SK-N-SH (cell line): Measurements from ENCODE around the gene PRKD3. TPM values are rescaled to one million over a fixed set of nuclear protein-coding genes. Genes with fewer than 3 reads are reported as not detected.

Experiments used
- CTCF ChIA-PET: fragments of 300-600, 350-600 bp; formaldehyde crosslinking; extraction: SDS; loops from one replicate; lab custom pipeline; 2021; lab: Yijun Ruan, JAX
- POLR2A ChIA-PET: fragments of 350-600 bp; sonication (Branson Sonifier 250); formaldehyde crosslinking; extraction: SDS; loops from one replicate; lab custom pipeline; 2020; ENCODE audit warnings: antibody characterized with exemption, inconsistent platforms; lab: Yijun Ruan, JAX
- DNase-seq: peaks from one replicate; pipeline ENCODE4 v3.0.0; 2012
- H2AFZ ChIP-seq: fragments of 200-600 bp; sonication (generic); 2 replicates; pipeline ENCODE4 v1.8.1; 2016; ENCODE audit warnings: antibody characterized with exemption, mild to moderate bottlenecking, low read depth
- H3F3A ChIP-seq: fragments of 200-600 bp; sonication (generic); replicated peaks from 2 replicates; pipeline ENCODE3; 2016; ENCODE audit warnings: antibody characterized with exemption, mild to moderate bottlenecking; ENCODE audit not compliant: insufficient read depth
- H3K27ac ChIP-seq, 2 experiments: fragments of 200-500 bp in 1 of 2; fragments of 200-600 bp in 1 of 2; sonication (Bioruptor generic) in 1 of 2; sonication (generic), shearing (Covaris generic) in 1 of 2; 2 replicates each; pipeline versions ENCODE4 v1.5.1 to v1.6.1; 2014 to 2016; ENCODE audit warnings: low read depth in 2 of 2, inconsistent platforms in 1 of 2, low read length in 1 of 2, mild to moderate bottlenecking in 1 of 2, mixed read lengths in 1 of 2
- H3K27me3 ChIP-seq: fragments of 200-600 bp; sonication (generic), shearing (Covaris generic); 2 replicates; pipeline ENCODE4 v1.6.1; 2016; ENCODE audit warnings: mixed run types; ENCODE audit not compliant: insufficient read depth
- H3K36me3 ChIP-seq, 2 experiments: fragments of 200-500 bp in 1 of 2; fragments of 200-600 bp in 1 of 2; sonication (Bioruptor generic) in 1 of 2; sonication (generic) in 1 of 2; replicated peaks in 1 of 2; 2 replicates each; pipeline versions ENCODE3 to v1.5.1; 2014 to 2016; ENCODE audit warnings: low read length in 1 of 2, mild to moderate bottlenecking in 1 of 2; ENCODE audit not compliant: insufficient read depth in 2 of 2, control insufficient read depth in 1 of 2
- H3K4me1 ChIP-seq, 2 experiments: fragments of 200-500 bp in 1 of 2; fragments of 200-600 bp in 1 of 2; sonication (Bioruptor generic) in 1 of 2; sonication (generic), shearing (Covaris generic) in 1 of 2; 2 replicates each; pipeline versions ENCODE4 v1.5.1 to v1.6.1; 2014 to 2016; ENCODE audit warnings: low read depth in 1 of 2, low read length in 1 of 2, mixed run types in 1 of 2; ENCODE audit not compliant: insufficient read depth in 2 of 2, control insufficient read depth in 1 of 2
- H3K4me2 ChIP-seq: fragments of 200-600 bp; sonication (generic), shearing (Covaris generic); 2 replicates; pipeline ENCODE4 v1.6.1; 2017; ENCODE audit warnings: mixed run types
- H3K4me3 ChIP-seq, 2 experiments: fragments of 200-500 bp in 1 of 2; fragments of 200-600 bp in 1 of 2; sonication (Bioruptor generic) in 1 of 2; sonication (generic), shearing (Covaris generic) in 1 of 2; 2 replicates each; pipeline versions ENCODE4 v1.5.1 to v1.8.1; 2014 to 2016; ENCODE audit warnings: low read depth in 2 of 2, inconsistent platforms in 1 of 2, low read length in 1 of 2, mild to moderate bottlenecking in 1 of 2, mixed read lengths in 1 of 2, moderate library complexity in 1 of 2
- H3K79me2 ChIP-seq: fragments of 200-600 bp; sonication (generic); 2 replicates; pipeline ENCODE4 v1.8.1; 2017; ENCODE audit warnings: mild to moderate bottlenecking; ENCODE audit not compliant: insufficient read depth
- H3K9ac ChIP-seq: fragments of 200-600 bp; sonication (generic); 2 replicates; pipeline ENCODE4 v1.6.1; 2017; ENCODE audit warnings: mixed run types
- H3K9me2 ChIP-seq: fragments of 200-600 bp; sonication (generic); 2 replicates; pipeline ENCODE4 v1.6.1; 2017; ENCODE audit warnings: mixed run types
- H3K9me3 ChIP-seq: fragments of 200-600 bp; sonication (generic); 2 replicates; pipeline ENCODE4 v1.6.1; 2017; ENCODE audit warnings: mixed run types, mild to moderate bottlenecking, moderate library complexity
- H4K20me1 ChIP-seq: fragments of 200-600 bp; sonication (generic); 2 replicates; pipeline ENCODE4 v1.6.1; 2017; ENCODE audit warnings: mild to moderate bottlenecking, mixed run types; ENCODE audit not compliant: insufficient read depth
- EP300 ChIP-seq, 2 experiments: IDR thresholded peaks; 2 replicates each; pipeline versions ENCODE4 v1.4.0 to v1.6.1; 2012; ENCODE audit warnings: borderline replicate concordance in 1 of 2, low read depth in 1 of 2, low read length in 1 of 2
- EZH2phosphoT487 ChIP-seq: fragments of 200-600 bp; sonication (generic); IDR thresholded peaks from 2 replicates; pipeline ENCODE4 v1.6.1; 2017; ENCODE audit warnings: low read depth, mixed run types, mild to moderate bottlenecking, antibody characterized with exemption, moderate library complexity, borderline replicate concordance
- FOSL2 ChIP-seq: IDR thresholded peaks from 2 replicates; pipeline ENCODE4 v1.4.0; 2012; ENCODE audit warnings: low read depth, mild to moderate bottlenecking, moderate library complexity, borderline replicate concordance
- FOXJ3 ChIP-seq: sonication (generic); formaldehyde crosslinking; IDR thresholded peaks from 2 replicates; pipeline ENCODE4 v1.5.1; 2020; ENCODE audit warnings: mild to moderate bottlenecking, missing genetic modification reagents
- RAD21 ChIP-seq: IDR thresholded peaks from 2 replicates; pipeline ENCODE4 v1.6.1; 2012; ENCODE audit warnings: mild to moderate bottlenecking, low read length
- SIN3A ChIP-seq: IDR thresholded peaks from 2 replicates; pipeline ENCODE4 v1.6.1; 2012; ENCODE audit warnings: low read depth, mild to moderate bottlenecking, low read length, moderate library complexity, borderline replicate concordance
- USF2 ChIP-seq: fragments of 150-350 bp; IDR thresholded peaks from 2 replicates; pipeline ENCODE4 v1.6.1; 2017; ENCODE audit warnings: antibody characterized with exemption, low read length, low read depth, borderline replicate concordance
- YY1 ChIP-seq: IDR thresholded peaks from 2 replicates; pipeline ENCODE4 v1.4.0; 2012; ENCODE audit warnings: low read depth, mild to moderate bottlenecking
- WGBS: methylation state at CpG from one replicate; pipeline ENCODE4 v1.1.6; 2017; ENCODE audit warnings: low lambda C conversion rate; 5-methylcytosine and 5-hydroxymethylcytosine counted together
- polyA plus RNA-seq, 3 experiments: library from polyadenylated mRNA; depleted of rRNA; stranded (reverse); fragments of >200 nt; gene quantifications; 2 replicates each; pipeline ENCODE4 v1.2.3, GENCODE V29; 2012
- TF ChIP-seq, protein P1 (sequence below): IDR thresholded peaks from 2 replicates; pipeline ENCODE4 v1.6.1; 2012; ENCODE audit warnings: mild to moderate bottlenecking, low read depth, low read length, moderate library complexity

The PRKD3 gene
- polyA plus RNA-seq, 1 of the 3 experiments (the other 2 are of a cell fraction), result 15.9 TPM

- no peak for TF ChIP-seq RAD21
- H3K36me3 ChIP-seq, result peaks cover 47 to 48% of the 10 kb centered on the region in 2 experiments
- WGBS, result 94% methylated on average over 3 of the region's 3 CpGs
- H3K79me2 ChIP-seq, result peaks cover 98% of the 10 kb centered on the region
- DNase-seq, result no peak
- H3K4me3 ChIP-seq, result no peak overlapping the region
- H3K9ac ChIP-seq, result no peak overlapping the region
- H2AFZ ChIP-seq, result no peak overlapping the region
- no peaks in the 10 kb centered on the region for H3K27me3 ChIP-seq
- H3K9me2 ChIP-seq, result no peaks in the 10 kb centered on the region
- H3K4me2 ChIP-seq, result no peak overlapping the region
- no peak overlapping the region for H3K27ac ChIP-seq
- H3K4me1 ChIP-seq, result peaks cover 11 to 20% of the 10 kb centered on the region in 2 experiments; a peak in 3 of 4 replicates
- ChIA-PET CTCF (interaction anchor here (0.9 to 2.1 kb wide), 5 partner anchors 12 to 562 kb away, joined by 3 to 7 read pairs (median 3); no protein-coding TSS in a partner anchor), POLR2A (interaction anchor here (1.0 kb wide), 1 partner anchor 9 kb away, joined by 3 read pairs; no protein-coding TSS in a partner anchor)
- H4K20me1 ChIP-seq, result peaks cover 33% of the 10 kb centered on the region
- H3F3A ChIP-seq, result peaks cover 3% of the 10 kb centered on the region
- H3K9me3 ChIP-seq, result no peaks in the 10 kb centered on the region
Observed at GRCh38 chr2:37315364-37315763, 9.3 kb downstream of the PRKD3 start.

- H3K4me3 ChIP-seq, result no peak overlapping the region
- CTCF ChIA-PET, result interaction anchor here (1.1 to 2.2 kb wide), 3 partner anchors 17 to 88 kb away, joined by 3 to 9 read pairs (median 4); no protein-coding TSS in a partner anchor
- 97% methylated on average over 2 of the region's 2 CpGs for WGBS
- no peak overlapping the region for H3K4me2 ChIP-seq
- peaks cover 4% of the 10 kb centered on the region for H3F3A ChIP-seq
- H3K9ac ChIP-seq, result no peak overlapping the region
- H3K27ac ChIP-seq, result no peak overlapping the region
- no peak for TF ChIP-seq EP300 (IDR thresholded peaks at IDR 0.05; ENCODE audit: borderline replicate concordance in 1 of 2, low read depth in 1 of 2, low read length in 1 of 2)
- TF ChIP-seq YY1, result no peak
- no peak for TF ChIP-seq EZH2phosphoT487
- TF ChIP-seq, protein P1, sequence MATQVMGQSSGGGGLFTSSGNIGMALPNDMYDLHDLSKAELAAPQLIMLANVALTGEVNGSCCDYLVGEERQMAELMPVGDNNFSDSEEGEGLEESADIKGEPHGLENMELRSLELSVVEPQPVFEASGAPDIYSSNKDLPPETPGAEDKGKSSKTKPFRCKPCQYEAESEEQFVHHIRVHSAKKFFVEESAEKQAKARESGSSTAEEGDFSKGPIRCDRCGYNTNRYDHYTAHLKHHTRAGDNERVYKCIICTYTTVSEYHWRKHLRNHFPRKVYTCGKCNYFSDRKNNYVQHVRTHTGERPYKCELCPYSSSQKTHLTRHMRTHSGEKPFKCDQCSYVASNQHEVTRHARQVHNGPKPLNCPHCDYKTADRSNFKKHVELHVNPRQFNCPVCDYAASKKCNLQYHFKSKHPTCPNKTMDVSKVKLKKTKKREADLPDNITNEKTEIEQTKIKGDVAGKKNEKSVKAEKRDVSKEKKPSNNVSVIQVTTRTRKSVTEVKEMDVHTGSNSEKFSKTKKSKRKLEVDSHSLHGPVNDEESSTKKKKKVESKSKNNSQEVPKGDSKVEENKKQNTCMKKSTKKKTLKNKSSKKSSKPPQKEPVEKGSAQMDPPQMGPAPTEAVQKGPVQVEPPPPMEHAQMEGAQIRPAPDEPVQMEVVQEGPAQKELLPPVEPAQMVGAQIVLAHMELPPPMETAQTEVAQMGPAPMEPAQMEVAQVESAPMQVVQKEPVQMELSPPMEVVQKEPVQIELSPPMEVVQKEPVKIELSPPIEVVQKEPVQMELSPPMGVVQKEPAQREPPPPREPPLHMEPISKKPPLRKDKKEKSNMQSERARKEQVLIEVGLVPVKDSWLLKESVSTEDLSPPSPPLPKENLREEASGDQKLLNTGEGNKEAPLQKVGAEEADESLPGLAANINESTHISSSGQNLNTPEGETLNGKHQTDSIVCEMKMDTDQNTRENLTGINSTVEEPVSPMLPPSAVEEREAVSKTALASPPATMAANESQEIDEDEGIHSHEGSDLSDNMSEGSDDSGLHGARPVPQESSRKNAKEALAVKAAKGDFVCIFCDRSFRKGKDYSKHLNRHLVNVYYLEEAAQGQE, result no peak
- TF ChIP-seq FOSL2, result no peak
- TF ChIP-seq FOXJ3 (CRISPR knock-in tag), result no peak
- TF ChIP-seq SIN3A, result no peak
- TF ChIP-seq USF2, result no peak
- H3K27me3 ChIP-seq, result no peaks in the 10 kb centered on the region
- peaks cover 9 to 14% of the 10 kb centered on the region in 2 experiments for H3K36me3 ChIP-seq
- H3K4me1 ChIP-seq, result peaks cover 0 to 9% of the 10 kb centered on the region in 2 experiments; a peak in 3 of 4 replicates
- no peaks in the 10 kb centered on the region for H3K9me2 ChIP-seq
- no peak for DNase-seq
- no peak overlapping the region for H2AFZ ChIP-seq
- POLR2A ChIA-PET, result no interaction called here
- peaks cover 12% of the 10 kb centered on the region; the same call in 1 of the 2 replicates for H4K20me1 ChIP-seq
- H3K79me2 ChIP-seq, result peaks cover 98% of the 10 kb centered on the region
- H3K9me3 ChIP-seq, result no peaks in the 10 kb centered on the region
Observed at GRCh38 chr2:37307500-37307899, 17.1 kb downstream of the PRKD3 start.
